OCI-LY7 (cell line): Measurements from ENCODE around the gene RPL34.

ENCODE experiments used
- CTCF ChIP-seq: fragments of 200-600 bp; sonication (generic); conservative IDR thresholded peaks from 2 replicates; pipeline ENCODE4 v1.5.1; 2014; ENCODE audit warnings: mild to moderate bottlenecking, antibody characterized with exemption, low read length, moderate library complexity, mixed read lengths
- EZH2phosphoT487 ChIP-seq: fragments of 200-600 bp; sonication (generic); IDR thresholded peaks from 2 replicates; pipeline ENCODE4 v1.6.1; 2018; ENCODE audit warnings: low read depth, borderline replicate concordance, mild to moderate bottlenecking, mixed run types, antibody characterized with exemption, low read length, moderate library complexity, mixed read lengths

GRCh38 chr4:108611365-108611764 is 9.0 kb upstream of the RPL34 start:
- no peak for TF ChIP-seq CTCF
- TF ChIP-seq EZH2phosphoT487: no peak
